HG02840 (cell line): Measurements from ENCODE around the gene IGF2BP3.

Experiments
- ATAC-seq: cut with Tn5 transposase; IDR thresholded peaks from one replicate; pipeline ENCODE4 v1.9.1; 2021; ENCODE audit warnings: mild to moderate bottlenecking, moderate library complexity, moderate number of reproducible peaks; ENCODE audit not compliant: unreplicated experiment, low FRiP score

The IGF2BP3 gene

GRCh38 chr7:23276947-23277346, 193.3 kb downstream of the IGF2BP3 start:
- no peak for ATAC-seq

GRCh38 chr7:23276376-23276775, 193.9 kb downstream of the IGF2BP3 start:
- ATAC-seq = no peak

GRCh38 chr7:23275912-23276311, 194.4 kb downstream of the IGF2BP3 start:
- ATAC-seq = no peak

GRCh38 chr7:23273141-23273599, 197.1 kb downstream of the IGF2BP3 start:
- peak; percentile 88 for ATAC-seq

- ATAC-seq = no peak
Observed at GRCh38 chr7:23272275-23272674, 198.0 kb downstream of the IGF2BP3 start.

- ATAC-seq = no peak
Observed at GRCh38 chr7:23268746-23269145, 201.5 kb downstream of the IGF2BP3 start.

- ATAC-seq = no peak
Observed at GRCh38 chr7:23268167-23268566, 202.1 kb downstream of the IGF2BP3 start.

- no peak for ATAC-seq
Observed at GRCh38 chr7:23267357-23267756, 202.9 kb downstream of the IGF2BP3 start.

- no peak for ATAC-seq
Observed at GRCh38 chr7:23266918-23267317, 203.4 kb downstream of the IGF2BP3 start.

- ATAC-seq = no peak
Observed at GRCh38 chr7:23264916-23265458, 205.3 kb downstream of the IGF2BP3 start.

- no peak for ATAC-seq
Observed at GRCh38 chr7:23261843-23262452, 208.3 kb downstream of the IGF2BP3 start.

- no peak for ATAC-seq
Observed at GRCh38 chr7:23260371-23260770, 209.9 kb downstream of the IGF2BP3 start.
